HG03354 (cell line): Measurements from ENCODE around the gene ATF7IP.
A peak's percentile ranks its signal among the peaks of the same experiment; 100 is the strongest.
"Not testable (repeated sequence)": the region's sequence is repeated elsewhere in the genome, so short reads cannot be mapped to it uniquely, and the experiment has no call there.

Experiments
- ATAC-seq: cut with Tn5 transposase; IDR thresholded peaks from one replicate; pipeline ENCODE4 v1.9.1; 2021; ENCODE audit warnings: mild to moderate bottlenecking; ENCODE audit not compliant: unreplicated experiment, poor library complexity, severe bottlenecking

Gene ATF7IP

GRCh38 chr12:14366209-14367039, 942 bp downstream of the ATF7IP start:
- no peak for ATAC-seq

GRCh38 chr12:14367040-14367661, 1.7 kb downstream of the ATF7IP start:
- peak; percentile 52 for ATAC-seq

- no peak for ATAC-seq
These were observed 3.8 kb downstream of the ATF7IP start for GRCh38 chr12:14369311-14369710.

GRCh38 chr12:14373217-14373616, 7.7 kb downstream of the ATF7IP start:
- no peak for ATAC-seq

DNA sequence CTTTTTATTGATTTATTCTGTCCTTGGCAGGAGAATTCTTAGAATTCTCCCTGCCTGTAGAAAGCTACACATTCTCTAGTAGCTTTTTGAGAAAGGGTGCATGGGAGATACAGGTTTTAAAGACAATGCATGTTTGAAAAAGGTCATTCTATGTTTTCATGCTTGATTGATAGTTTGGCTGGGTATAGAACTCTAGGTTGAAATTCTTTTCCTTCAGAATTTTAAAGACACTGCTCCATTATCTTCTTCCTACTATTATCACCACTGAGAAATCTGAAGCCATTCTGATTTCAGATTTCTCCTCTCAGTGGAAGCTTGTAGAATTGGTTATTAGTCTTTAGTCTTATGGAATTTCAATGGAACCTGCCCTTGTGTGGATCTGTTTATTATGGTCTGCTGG, 14.0 kb downstream of the ATF7IP start:
- ATAC-seq = no peak

DNA sequence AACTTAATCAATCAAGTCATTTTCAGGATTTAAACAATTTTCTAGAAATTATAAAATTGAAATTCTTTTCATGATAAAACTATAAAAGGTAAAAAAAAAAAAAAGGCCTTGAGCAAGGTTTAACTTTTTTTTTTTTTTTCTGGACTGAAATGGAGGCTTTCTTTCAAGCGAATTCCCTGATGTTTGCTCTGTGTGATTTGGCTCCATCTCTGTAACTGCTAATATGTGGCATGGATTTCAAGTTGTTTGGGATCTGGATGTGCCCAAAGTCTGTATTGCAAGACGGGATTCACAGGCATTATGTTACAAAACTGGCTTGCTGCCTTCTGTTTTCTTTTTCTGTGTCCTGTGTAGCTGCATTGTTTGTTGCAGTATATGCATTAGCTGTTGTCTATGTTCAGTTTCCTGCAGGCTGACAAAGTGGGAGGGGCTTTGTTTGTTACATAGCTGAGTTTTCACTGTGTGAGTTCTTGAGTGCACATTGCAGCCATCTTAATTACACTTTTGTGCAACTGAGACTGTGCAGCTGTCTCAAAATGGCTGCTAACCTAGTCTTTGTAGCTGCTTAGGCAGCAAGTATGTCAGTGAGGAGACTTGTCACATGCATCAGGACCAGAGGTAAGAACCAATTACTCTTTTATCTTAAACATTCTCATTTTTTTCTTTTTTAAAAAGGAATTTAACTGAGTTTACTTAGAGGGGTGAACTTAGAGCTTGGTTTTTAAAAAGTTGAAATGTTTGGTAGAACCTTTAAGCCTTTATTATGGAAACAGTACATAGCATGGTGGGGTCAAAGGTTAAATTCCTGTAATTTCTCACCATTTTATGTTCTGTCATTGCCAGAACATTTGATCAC, 19.5 kb downstream of the ATF7IP start:
- peak; percentile 95 for ATAC-seq

DNA sequence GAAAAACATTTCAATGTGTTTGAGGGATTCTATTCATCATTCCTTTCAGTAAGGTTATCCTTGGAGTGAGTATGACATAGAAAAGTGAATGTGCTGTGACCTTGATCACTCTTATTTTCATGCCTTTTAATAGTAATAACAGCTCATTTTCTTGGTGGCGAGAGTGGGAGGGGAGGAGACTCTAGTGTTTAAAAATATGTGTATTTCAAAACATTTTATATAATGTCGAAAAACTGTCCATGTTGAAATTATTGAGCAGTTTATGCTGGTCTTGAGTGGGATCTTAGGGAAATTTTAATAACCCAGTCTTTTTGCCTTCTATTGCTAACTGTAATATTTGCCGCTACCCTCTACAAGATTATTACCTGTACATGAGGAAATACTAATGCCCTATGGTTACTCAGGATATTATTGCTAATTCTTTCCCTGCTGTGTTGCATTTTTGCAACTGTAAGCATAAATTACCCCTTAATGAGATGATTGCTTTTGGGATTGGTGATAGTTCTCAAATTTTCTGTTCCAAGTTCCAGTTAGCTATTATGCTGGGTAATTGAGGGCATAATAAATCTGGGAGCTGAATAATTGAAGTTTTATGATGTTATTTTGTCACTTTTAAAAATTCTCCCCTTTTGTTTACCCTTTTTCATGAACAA, 21.9 kb downstream of the ATF7IP start:
- ATAC-seq = no peak

GRCh38 chr12:14390449-14390848, 25.0 kb downstream of the ATF7IP start:
- ATAC-seq = no peak

GRCh38 chr12:14390870-14391530, 25.5 kb downstream of the ATF7IP start:
- no peak for ATAC-seq

GRCh38 chr12:14393751-14394150, 28.3 kb downstream of the ATF7IP start:
- ATAC-seq = no peak

GRCh38 chr12:14394317-14395073, 29.0 kb downstream of the ATF7IP start:
- peak; percentile 77 for ATAC-seq

GRCh38 chr12:14395074-14395778, 29.7 kb downstream of the ATF7IP start:
- ATAC-seq = peak; percentile 54

DNA sequence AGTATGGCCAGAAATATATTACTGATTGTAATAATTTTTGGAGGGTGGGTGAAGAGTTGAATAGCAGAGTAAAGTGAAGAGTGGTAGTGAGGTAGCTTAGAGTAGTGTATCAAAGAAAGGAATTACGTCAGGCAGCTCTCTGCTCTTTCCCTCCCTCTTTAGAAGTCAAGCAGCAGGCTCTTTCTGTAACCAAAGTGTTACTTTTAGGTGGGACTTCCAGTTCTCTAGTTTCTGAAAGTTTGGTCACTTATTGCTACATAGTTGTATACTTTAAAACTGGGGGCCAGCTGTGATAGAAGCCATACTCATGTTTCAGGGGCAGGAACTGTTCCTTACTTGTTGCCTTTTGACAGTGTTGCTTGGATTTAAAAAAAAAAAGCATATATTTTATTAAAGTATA, 30.6 kb downstream of the ATF7IP start:
- ATAC-seq = peak; percentile 66

- no peak for ATAC-seq
These were observed 34.4 kb downstream of the ATF7IP start for GRCh38 chr12:14399871-14400270.

GRCh38 chr12:14400599-14400998, 35.1 kb downstream of the ATF7IP start:
- ATAC-seq = no peak

GRCh38 chr12:14401267-14401666, 35.8 kb downstream of the ATF7IP start:
- not testable (repeated sequence) for ATAC-seq

- no peak for ATAC-seq
These were observed 37.2 kb downstream of the ATF7IP start for GRCh38 chr12:14402697-14403096.

- peak; percentile 21 for ATAC-seq
These were observed 37.8 kb downstream of the ATF7IP start for GRCh38 chr12:14403293-14403692.
